SK-N-SH (cell line): ENCODE measurements around the gene UMOD. TPM values are rescaled to one million over a fixed set of nuclear protein-coding genes. Genes with fewer than 3 reads are reported as not detected.
"Not testable (repeated sequence)": the region's sequence is repeated elsewhere in the genome, so short reads cannot be mapped to it uniquely, and the experiment has no call there.

ENCODE experiments used
- CTCF ChIA-PET: fragments of 300-600, 350-600 bp; formaldehyde crosslinking; extraction: SDS; loops from one replicate; lab custom pipeline; 2021; lab: Yijun Ruan, JAX
- POLR2A ChIA-PET: fragments of 350-600 bp; sonication (Branson Sonifier 250); formaldehyde crosslinking; extraction: SDS; loops from one replicate; lab custom pipeline; 2020; ENCODE audit warnings: antibody characterized with exemption, inconsistent platforms; lab: Yijun Ruan, JAX
- DNase-seq: peaks from one replicate; pipeline ENCODE4 v3.0.0; 2012
- H2AFZ ChIP-seq: fragments of 200-600 bp; sonication (generic); 2 replicates; pipeline ENCODE4 v1.8.1; 2016; ENCODE audit warnings: antibody characterized with exemption, mild to moderate bottlenecking, low read depth
- H3F3A ChIP-seq: fragments of 200-600 bp; sonication (generic); replicated peaks from 2 replicates; pipeline ENCODE3; 2016; ENCODE audit warnings: antibody characterized with exemption, mild to moderate bottlenecking; ENCODE audit not compliant: insufficient read depth
- H3K27ac ChIP-seq, 2 experiments: fragments of 200-500 bp in 1 of 2; fragments of 200-600 bp in 1 of 2; sonication (Bioruptor generic) in 1 of 2; sonication (generic), shearing (Covaris generic) in 1 of 2; 2 replicates each; pipeline versions ENCODE4 v1.5.1 to v1.6.1; 2014 to 2016; ENCODE audit warnings: low read depth in 2 of 2, inconsistent platforms in 1 of 2, low read length in 1 of 2, mild to moderate bottlenecking in 1 of 2, mixed read lengths in 1 of 2
- H3K27me3 ChIP-seq: fragments of 200-600 bp; sonication (generic), shearing (Covaris generic); 2 replicates; pipeline ENCODE4 v1.6.1; 2016; ENCODE audit warnings: mixed run types; ENCODE audit not compliant: insufficient read depth
- H3K36me3 ChIP-seq, 2 experiments: fragments of 200-500 bp in 1 of 2; fragments of 200-600 bp in 1 of 2; sonication (Bioruptor generic) in 1 of 2; sonication (generic) in 1 of 2; replicated peaks in 1 of 2; 2 replicates each; pipeline versions ENCODE3 to v1.5.1; 2014 to 2016; ENCODE audit warnings: low read length in 1 of 2, mild to moderate bottlenecking in 1 of 2; ENCODE audit not compliant: insufficient read depth in 2 of 2, control insufficient read depth in 1 of 2
- H3K4me1 ChIP-seq, 2 experiments: fragments of 200-500 bp in 1 of 2; fragments of 200-600 bp in 1 of 2; sonication (Bioruptor generic) in 1 of 2; sonication (generic), shearing (Covaris generic) in 1 of 2; 2 replicates each; pipeline versions ENCODE4 v1.5.1 to v1.6.1; 2014 to 2016; ENCODE audit warnings: low read depth in 1 of 2, low read length in 1 of 2, mixed run types in 1 of 2; ENCODE audit not compliant: insufficient read depth in 2 of 2, control insufficient read depth in 1 of 2
- H3K4me2 ChIP-seq: fragments of 200-600 bp; sonication (generic), shearing (Covaris generic); 2 replicates; pipeline ENCODE4 v1.6.1; 2017; ENCODE audit warnings: mixed run types
- H3K4me3 ChIP-seq, 2 experiments: fragments of 200-500 bp in 1 of 2; fragments of 200-600 bp in 1 of 2; sonication (Bioruptor generic) in 1 of 2; sonication (generic), shearing (Covaris generic) in 1 of 2; 2 replicates each; pipeline versions ENCODE4 v1.5.1 to v1.8.1; 2014 to 2016; ENCODE audit warnings: low read depth in 2 of 2, inconsistent platforms in 1 of 2, low read length in 1 of 2, mild to moderate bottlenecking in 1 of 2, mixed read lengths in 1 of 2, moderate library complexity in 1 of 2
- H3K79me2 ChIP-seq: fragments of 200-600 bp; sonication (generic); 2 replicates; pipeline ENCODE4 v1.8.1; 2017; ENCODE audit warnings: mild to moderate bottlenecking; ENCODE audit not compliant: insufficient read depth
- H3K9ac ChIP-seq: fragments of 200-600 bp; sonication (generic); 2 replicates; pipeline ENCODE4 v1.6.1; 2017; ENCODE audit warnings: mixed run types
- H3K9me2 ChIP-seq: fragments of 200-600 bp; sonication (generic); 2 replicates; pipeline ENCODE4 v1.6.1; 2017; ENCODE audit warnings: mixed run types
- H3K9me3 ChIP-seq: fragments of 200-600 bp; sonication (generic); 2 replicates; pipeline ENCODE4 v1.6.1; 2017; ENCODE audit warnings: mixed run types, mild to moderate bottlenecking, moderate library complexity
- H4K20me1 ChIP-seq: fragments of 200-600 bp; sonication (generic); 2 replicates; pipeline ENCODE4 v1.6.1; 2017; ENCODE audit warnings: mild to moderate bottlenecking, mixed run types; ENCODE audit not compliant: insufficient read depth
- CTCF ChIP-seq: fragments of 200-600 bp; sonication (generic); IDR thresholded peaks from 2 replicates; pipeline ENCODE4 v1.6.1; 2017; ENCODE audit warnings: antibody characterized with exemption, mild to moderate bottlenecking, moderate library complexity
- ELF1 ChIP-seq: IDR thresholded peaks from 2 replicates; pipeline ENCODE4 v1.4.0; 2012
- FOXM1 ChIP-seq: IDR thresholded peaks from 2 replicates; pipeline ENCODE4 v1.4.0; 2012; ENCODE audit warnings: low read depth, mild to moderate bottlenecking
- GABPA ChIP-seq: IDR thresholded peaks from 2 replicates; pipeline ENCODE4 v1.4.0; 2012; ENCODE audit warnings: low read depth, mild to moderate bottlenecking
- NRF1 ChIP-seq: IDR thresholded peaks from 2 replicates; pipeline ENCODE4 v1.6.1; 2012; ENCODE audit warnings: low read depth, mild to moderate bottlenecking, low read length
- POLR2AphosphoS5 ChIP-seq: IDR thresholded peaks from 2 replicates; pipeline ENCODE4 v1.6.1; 2012; ENCODE audit warnings: low read depth, low read length
- REST ChIP-seq: IDR thresholded peaks from 2 replicates; pipeline ENCODE4 v1.6.1; 2012; ENCODE audit warnings: mild to moderate bottlenecking, low read depth, low read length, moderate library complexity
- RXRA ChIP-seq: IDR thresholded peaks from 2 replicates; pipeline ENCODE4 v1.4.0; 2012; ENCODE audit warnings: low read depth, mild to moderate bottlenecking, borderline replicate concordance
- TAF1 ChIP-seq: IDR thresholded peaks from 2 replicates; pipeline ENCODE4 v1.6.1; 2012; ENCODE audit warnings: low read depth, mild to moderate bottlenecking, low read length, moderate library complexity, borderline replicate concordance
- TEAD4 ChIP-seq: IDR thresholded peaks from 2 replicates; pipeline ENCODE4 v1.4.0; 2012; ENCODE audit warnings: mild to moderate bottlenecking, borderline replicate concordance; ENCODE audit not compliant: insufficient read depth
- ZBTB33 ChIP-seq: IDR thresholded peaks from 2 replicates; pipeline ENCODE4 v1.4.0; 2012; ENCODE audit warnings: low read depth, borderline replicate concordance
- WGBS: methylation state at CpG from one replicate; pipeline ENCODE4 v1.1.6; 2017; ENCODE audit warnings: low lambda C conversion rate; 5-methylcytosine and 5-hydroxymethylcytosine counted together
- polyA plus RNA-seq, 3 experiments: library from polyadenylated mRNA; depleted of rRNA; stranded (reverse); fragments of >200 nt; gene quantifications; 2 replicates each; pipeline ENCODE4 v1.2.3, GENCODE V29; 2012

Gene UMOD
- polyA plus RNA-seq, 1 of the 3 experiments (the other 2 are of a cell fraction): not detected

GRCh38 chr16:20321051-20321450 is 31.5 kb downstream of the UMOD start:
- H3K36me3 ChIP-seq, H3K4me1 ChIP-seq, H3K27me3 ChIP-seq, H3K4me2 ChIP-seq, POLR2A ChIA-PET, DNase-seq, H3K9ac ChIP-seq, H3K9me2 ChIP-seq, H2AFZ ChIP-seq, H4K20me1 ChIP-seq, H3K79me2 ChIP-seq, H3K9me3 ChIP-seq, H3K27ac ChIP-seq, CTCF ChIA-PET, H3K4me3 ChIP-seq, H3F3A ChIP-seq: not testable (repeated sequence)
- 31% methylated on average over 2 of the region's 2 CpGs for WGBS

GRCh38 chr16:20320592-20320991 is 31.9 kb downstream of the UMOD start:
- Histone ChIP-seq H4K20me1 (no peaks in the 10 kb centered on the region), H3K27me3 (no peaks in the 10 kb centered on the region), H3K27ac (no peak overlapping the region), H3K4me2 (no peak overlapping the region), H3K9me3 (no peaks in the 10 kb centered on the region), H3F3A (no peaks in the 10 kb centered on the region), H3K9ac (no peak overlapping the region), H2AFZ (no peak overlapping the region), H3K9me2 (no peaks in the 10 kb centered on the region), H3K36me3 (no peaks in the 10 kb centered on the region)
- ChIA-PET POLR2A (no interaction called here), CTCF (no interaction called here)
- TF ChIP-seq POLR2AphosphoS5: no peak
- TF ChIP-seq CTCF: no peak
- TF ChIP-seq RXRA: no peak
- TF ChIP-seq GABPA: no peak
- TF ChIP-seq TEAD4: no peak
- TF ChIP-seq ZBTB33: no peak
- TF ChIP-seq ELF1: no peak
- no peak for TF ChIP-seq REST
- no peak for TF ChIP-seq FOXM1
- no peak for TF ChIP-seq TAF1
- no peak for TF ChIP-seq NRF1
- TF ChIP-seq, all 33 proteins: peak for 0
- DNase-seq: no peak
- no peak overlapping the region for H3K4me3 ChIP-seq
- no peaks in the 10 kb centered on the region for H3K79me2 ChIP-seq
- H3K4me1 ChIP-seq: no peaks in the 10 kb centered on the region
